A549 (cell line): ENCODE results near the gene PCED1B. TPM values are rescaled to one million over a fixed set of nuclear protein-coding genes. Genes with fewer than 3 reads are reported as not detected.

Experiments used
- ATAC-seq, 2 experiments: fragments of 200-7000 bp in 1 of 2; fragments of >200 bp in 1 of 2; cut with Nextera tagmentation in 1 of 2; cut with Tn5 transposase in 1 of 2; 3 replicates each; pipeline versions ENCODE4 v1.8.0 to v1.9.1; 2018 to 2020; ENCODE audit warnings: mild to moderate bottlenecking in 1 of 2, moderate library complexity in 1 of 2
- CTCF ChIA-PET: fragments of 300-600 bp; sonication (Branson Sonifier 250); formaldehyde crosslinking; extraction: SDS; loops from one replicate; lab custom pipeline; 2021; ENCODE audit warnings: antibody characterized with exemption, inconsistent platforms; lab: Yijun Ruan, JAX
- POLR2A ChIA-PET: fragments of 350-600 bp; formaldehyde crosslinking; extraction: SDS; loops from one replicate; lab custom pipeline; 2021; ENCODE audit warnings: antibody characterized with exemption, inconsistent platforms; lab: Yijun Ruan, JAX
- DNase-seq, 2 experiments: peaks; one replicate each; pipeline versions ENCODE4 v3.0.0 to v3.0.0-alpha.2; 2011 to 2016; ENCODE audit warnings: low read depth in 1 of 2, low spot score in 1 of 2
- FAIRE-seq: peaks from 2 replicates; lab custom pipeline; 2011; peaks lifted over from hg19 to GRCh38; lab: Jason Lieb, UNC
- H3K27ac ChIP-seq, 2 experiments: fragments of >200 bp; sonication (Bioruptor Twin); formaldehyde crosslinking; 3 replicates each; pipeline ENCODE4 v1.5.1; 2016 to 2017
- H3K4me1 ChIP-seq: fragments of >200 bp; sonication (Bioruptor Twin); formaldehyde crosslinking; 3 replicates; pipeline ENCODE4 v1.6.1; 2016
- H3K4me2 ChIP-seq: fragments of >200 bp; sonication (Bioruptor Twin); formaldehyde crosslinking; 3 replicates; pipeline ENCODE4 v1.6.1; 2016
- H3K4me3 ChIP-seq: fragments of >200 bp; sonication (Bioruptor Twin); formaldehyde crosslinking; 3 replicates; pipeline ENCODE4 v1.5.1; 2016
- H3K9me3 ChIP-seq: fragments of >200 bp; sonication (Bioruptor Twin); formaldehyde crosslinking; 3 replicates; pipeline ENCODE4 v1.6.1; 2016
- BCL3 ChIP-seq: fragments of >200 bp; sonication (Bioruptor Twin); formaldehyde crosslinking; IDR thresholded peaks from 3 replicates; pipeline ENCODE4 v1.6.1; 2016
- CBX8 ChIP-seq: fragments of 200-600 bp; sonication (generic); IDR thresholded peaks from 2 replicates; pipeline ENCODE4 v1.6.1; 2016
- CHD4 ChIP-seq: fragments of 200-600 bp; sonication (generic); IDR thresholded peaks from 2 replicates; pipeline ENCODE4 v1.6.1; 2016; ENCODE audit warnings: antibody characterized with exemption, mild to moderate bottlenecking, borderline replicate concordance
- EHF ChIP-seq: fragments of 250-450 bp; sonication (Bioruptor Pico); IDR thresholded peaks from 2 replicates; pipeline ENCODE4 v1.5.0; 2020; ENCODE audit warnings: mild to moderate bottlenecking
- FOSB ChIP-seq: fragments of 250-450 bp; sonication (Bioruptor Pico); IDR thresholded peaks from 2 replicates; pipeline ENCODE4 v1.5.0; 2020; ENCODE audit warnings: mild to moderate bottlenecking, moderate library complexity
- FOSL2 ChIP-seq, 2 experiments: fragments of 450-650 bp in 1 of 2; fragments of >200 bp in 1 of 2; sonication (Bioruptor Twin) in 1 of 2; formaldehyde crosslinking; IDR thresholded peaks; 2 replicates each; pipeline versions ENCODE4 v1.5.0 to v1.6.1; 2016 to 2020; ENCODE audit warnings: mild to moderate bottlenecking in 1 of 2, moderate library complexity in 1 of 2
- HEYL ChIP-seq: fragments of 250-450 bp; sonication (Bioruptor Pico); IDR thresholded peaks from 2 replicates; pipeline ENCODE4 v1.8.0; 2021; ENCODE audit warnings: mild to moderate bottlenecking, moderate library complexity
- HOXA7 ChIP-seq: fragments of 250-450 bp; sonication (Bioruptor Pico); IDR thresholded peaks from 2 replicates; pipeline ENCODE4 v1.5.0; 2020; ENCODE audit warnings: mild to moderate bottlenecking, moderate library complexity
- JUN ChIP-seq, 2 experiments: fragments of >200 bp; sonication (Bioruptor Twin); formaldehyde crosslinking; IDR thresholded peaks; 2 replicates in 1 of 2; 3 replicates in 1 of 2; pipeline ENCODE4 v1.6.1; 2016 to 2017
- MAFK ChIP-seq: fragments of 450-650 bp; IDR thresholded peaks from 2 replicates; pipeline ENCODE4 v1.6.1; 2014; ENCODE audit not compliant: partially characterized antibody
- MAX ChIP-seq: IDR thresholded peaks from 2 replicates; pipeline ENCODE4 v1.6.1; 2012
- PBX3 ChIP-seq: IDR thresholded peaks from 2 replicates; pipeline ENCODE4 v1.6.1; 2012
- POLR2A ChIP-seq: IDR thresholded peaks from 2 replicates; pipeline ENCODE4 v1.6.1; 2012; ENCODE audit warnings: mild to moderate bottlenecking, low read length
- POLR2AphosphoS2 ChIP-seq: conservative IDR thresholded peaks from 2 replicates; pipeline ENCODE4 v1.6.1; 2012; ENCODE audit warnings: low read length, improper control_type of control experiment, inconsistent platforms
- RARB ChIP-seq: fragments of 250-450 bp; sonication (Bioruptor Pico); IDR thresholded peaks from 2 replicates; pipeline ENCODE4 v1.8.0; 2021; ENCODE audit warnings: mild to moderate bottlenecking, moderate library complexity
- RCOR1 ChIP-seq: fragments of 150-350 bp; IDR thresholded peaks from 2 replicates; pipeline ENCODE4 v1.6.1; 2014; ENCODE audit warnings: antibody characterized with exemption, low read length, low read depth
- RNF2 ChIP-seq: fragments of 200-600 bp; sonication (generic); IDR thresholded peaks from 2 replicates; pipeline ENCODE4 v1.6.1; 2016; ENCODE audit warnings: low read depth, mild to moderate bottlenecking, antibody characterized with exemption, moderate library complexity, borderline replicate concordance
- SMC3 ChIP-seq: fragments of >200 bp; sonication (Bioruptor Twin); formaldehyde crosslinking; IDR thresholded peaks from 3 replicates; pipeline ENCODE4 v1.6.1; 2018; ENCODE audit warnings: inconsistent platforms
- TFCP2L1 ChIP-seq: fragments of 250-450 bp; sonication (Bioruptor Pico); IDR thresholded peaks from 2 replicates; pipeline ENCODE4 v1.5.0; 2021; ENCODE audit warnings: mild to moderate bottlenecking
- TP53 ChIP-seq: fragments of 250-450 bp; sonication (Bioruptor Pico); IDR thresholded peaks from 2 replicates; pipeline ENCODE4 v1.5.0; 2021; ENCODE audit warnings: mild to moderate bottlenecking, moderate library complexity
- ZFP36 ChIP-seq: fragments of 450-650 bp; IDR thresholded peaks from 2 replicates; pipeline ENCODE4 v1.6.1; 2014; ENCODE audit warnings: borderline replicate concordance; ENCODE audit not compliant: partially characterized antibody
- ZSCAN20 ChIP-seq: fragments of 250-450 bp; sonication (Bioruptor Pico); IDR thresholded peaks from 2 replicates; pipeline ENCODE4 v1.8.0; 2022; ENCODE audit warnings: mild to moderate bottlenecking, moderate library complexity
- WGBS: methylation state at CpG from one replicate; pipeline ENCODE4 v1.1.6; 2017; ENCODE audit errors: missing lambda C conversion rate; 5-methylcytosine and 5-hydroxymethylcytosine counted together
- polyA plus RNA-seq, 4 experiments: library from polyadenylated mRNA; depleted of rRNA in 3 of 4; stranded (reverse); fragments of >200 nt; fragmentation: RNase III in 1 of 4; extraction: RNeasy Plus Mini Kit Qiagen cat#74134 plus additional on column Dnase treatment in 1 of 4; gene quantifications; 2 replicates in 3 of 4; 3 replicates in 1 of 4; pipeline ENCODE4 v1.2.3, GENCODE V29; 2011 to 2017

The PCED1B gene
- polyA plus RNA-seq, 2 of the 4 experiments (the other 2 are of a cell fraction), result 74.6 to 108 TPM

GRCh38 chr12:47075192-47076084 is 4.0 kb upstream of the PCED1B start:
- FAIRE-seq, result peak; percentile 87
- peak overlapping the region; percentile 88 to 97 for H3K27ac ChIP-seq
- TF ChIP-seq RNF2, result no peak
- TF ChIP-seq CHD4, result no peak
- TF ChIP-seq MAFK, result no peak
- TF ChIP-seq RCOR1, result no peak
- TF ChIP-seq ZSCAN20 (CRISPR knock-in tag), result no peak
- peak; percentile 92 for TF ChIP-seq POLR2AphosphoS2
- no peak for TF ChIP-seq CBX8
- TF ChIP-seq SMC3, result peak; percentile 13; the same call in 2 of the 3 replicates
- no peak for TF ChIP-seq ZFP36
- TF ChIP-seq TFCP2L1 (CRISPR knock-in tag), result peak; percentile 77
- no peak for TF ChIP-seq FOSL2 (IDR thresholded peaks at IDR 0.05)
- 0 out of 2 replicates have a peak, but pooled peaks have one; percentile 3 for TF ChIP-seq FOSL2 (CRISPR knock-in tag; IDR thresholded peaks at IDR 0.05)
- peak; percentile 61 for TF ChIP-seq PBX3
- TF ChIP-seq BCL3, result peak; percentile 55; the same call in 2 of the 3 replicates
- TF ChIP-seq FOSB (CRISPR knock-in tag), result peak; percentile 76
- TF ChIP-seq EHF (CRISPR knock-in tag), result 0 out of 2 replicates have a peak, but pooled peaks have one; percentile 66
- TF ChIP-seq HEYL (CRISPR knock-in tag), result no peak
- peak; percentile 79; a peak in 4 of 5 replicates for TF ChIP-seq JUN (IDR thresholded peaks at IDR 0.05)
- TF ChIP-seq POLR2A, result peak; percentile 34; the same call in 1 of the 2 replicates
- TF ChIP-seq RARB (CRISPR knock-in tag), result peak; percentile 90
- TF ChIP-seq MAX, result no peak; the same call in 1 of the 2 replicates
- peak; percentile 89 for TF ChIP-seq HOXA7
- peak; percentile 90 for TF ChIP-seq TP53 (CRISPR knock-in tag)
- ATAC-seq, result peak in 1 of 2 experiments; percentile 2; a peak in 2 of 6 replicates
- no peaks in the 10 kb centered on the region for H3K9me3 ChIP-seq
- peak overlapping the region; percentile 89 for H3K4me2 ChIP-seq
- ChIA-PET CTCF (interaction anchor here (0.9 to 2.7 kb wide), 3 partner anchors 43 to 232 kb away, joined by 3 to 11 read pairs (median 4); no protein-coding TSS in a partner anchor), POLR2A (interaction anchor here (0.7 to 11.0 kb wide), 16 partner anchors 9 to 1084 kb away, joined by 3 to 156 read pairs (median 4); no protein-coding TSS in a partner anchor)
- peak in 1 of 2 experiments; percentile 75 for DNase-seq
- H3K4me3 ChIP-seq, result peak overlapping the region; percentile 74
- H3K4me1 ChIP-seq, result peaks cover 52% of the 10 kb centered on the region
- WGBS, result 7% methylated on average over 7 of the region's 7 CpGs
